PC-9 (cell line): ENCODE measurements around the gene YTHDC1. TPM values are rescaled to one million over a fixed set of nuclear protein-coding genes. Genes with fewer than 3 reads are reported as not detected.
A peak's percentile ranks its signal among the peaks of the same experiment; 100 is the strongest.

Experiments
- BruUV-seq: library from RNA; stranded (reverse); fragments of 400-500 nt; replicated peaks from 2 replicates; lab custom pipeline; 2021; lab: Mats Ljungman, UMichigan
- CTCF ChIA-PET: fragments of 300-600 bp; sonication (Branson Sonifier 250); formaldehyde crosslinking; loops from one replicate; lab custom pipeline; 2022; ENCODE audit warnings: antibody characterized with exemption; lab: Charles Lee
- POLR2A ChIA-PET: fragments of 300-600 bp; sonication (Branson Sonifier 250); formaldehyde crosslinking; loops from one replicate; lab custom pipeline; 2022; ENCODE audit warnings: antibody characterized with exemption; ENCODE audit not compliant: unreplicated experiment; lab: Charles Lee
- DNase-seq, 2 experiments: peaks; one replicate each; pipeline versions ENCODE4 v3.0.0 to v3.0.0-alpha.2; 2015 to 2022; ENCODE audit warnings: mixed read lengths in 1 of 2
- H2AFZ ChIP-seq: fragments of 200-600 bp; sonication (generic); 2 replicates; pipeline ENCODE4 v1.8.1; 2017; ENCODE audit warnings: antibody characterized with exemption
- H3F3A ChIP-seq: fragments of 200-600 bp; sonication (generic); 2 replicates; pipeline ENCODE4 v1.8.1; 2017; ENCODE audit warnings: antibody characterized with exemption, mild to moderate bottlenecking, low read depth; ENCODE audit not compliant: insufficient read depth
- H3K27ac ChIP-seq: fragments of 200-600 bp; sonication (generic); 2 replicates; pipeline ENCODE4 v1.6.1; 2016; ENCODE audit warnings: mixed run types
- H3K27me3 ChIP-seq: fragments of 200-600 bp; sonication (generic); 2 replicates; pipeline ENCODE4 v1.6.1; 2016; ENCODE audit warnings: low read depth, mixed run types; ENCODE audit not compliant: insufficient read depth
- H3K36me3 ChIP-seq: fragments of 200-600 bp; sonication (generic); 2 replicates; pipeline ENCODE4 v1.6.1; 2016; ENCODE audit warnings: low read depth, mixed run types
- H3K4me1 ChIP-seq: fragments of 200-600 bp; sonication (generic); replicated peaks from 2 replicates; pipeline ENCODE4 v1.6.1; 2016; ENCODE audit warnings: mixed run types; ENCODE audit not compliant: insufficient read depth
- H3K4me2 ChIP-seq: fragments of 200-600 bp; sonication (generic); 2 replicates; pipeline ENCODE4 v1.6.1; 2017; ENCODE audit warnings: mixed run types
- H3K4me3 ChIP-seq: fragments of 200-600 bp; sonication (generic); 2 replicates; pipeline ENCODE4 v1.6.1; 2016; ENCODE audit warnings: mixed run types
- H3K79me2 ChIP-seq: fragments of 200-600 bp; sonication (generic); 2 replicates; pipeline ENCODE4 v1.6.1; 2017; ENCODE audit warnings: low read depth, mixed run types
- H3K9me2 ChIP-seq: fragments of 200-600 bp; sonication (generic); 2 replicates; pipeline ENCODE4 v1.8.1; 2017; ENCODE audit warnings: mild to moderate bottlenecking; ENCODE audit not compliant: insufficient read depth
- H3K9me3 ChIP-seq: fragments of 200-600 bp; sonication (generic); 2 replicates; pipeline ENCODE4 v1.8.1; 2016; ENCODE audit warnings: low read depth; ENCODE audit not compliant: insufficient read depth
- H4K20me1 ChIP-seq: fragments of 200-600 bp; sonication (generic); 2 replicates; pipeline ENCODE4 v1.8.1; 2017; ENCODE audit not compliant: insufficient read depth
- EZH2 ChIP-seq: fragments of 200-600 bp; sonication (generic); IDR thresholded peaks from 2 replicates; pipeline ENCODE4 v1.8.0; 2017; ENCODE audit warnings: antibody characterized with exemption, low read depth
- intact Hi-C: fragments of 100-400 bp; cut with micrococcal nuclease; formaldehyde crosslinking; loops from one replicate; pipeline ENCODE4 v1.10.0; 2022; ENCODE audit not compliant: unreplicated experiment
- total RNA-seq: library from RNA; stranded (reverse); gene quantifications from 2 replicates; pipeline ENCODE4 v1.2.3, GENCODE V29; 2021
- TF ChIP-seq, protein P1 (sequence below): fragments of 200-600 bp; sonication (generic); conservative IDR thresholded peaks from 2 replicates; pipeline ENCODE4 v1.6.1; 2017; ENCODE audit warnings: mixed run types, antibody characterized with exemption, mild to moderate bottlenecking, moderate library complexity

Gene YTHDC1
- total RNA-seq, 1 experiment from 2014 or later: 83.6 TPM

- ChIA-PET POLR2A (no interaction called here), CTCF (no interaction called here)
- no peak overlapping the region for H2AFZ ChIP-seq
- no peaks in the 10 kb centered on the region for H3K79me2 ChIP-seq
- no peaks in the 10 kb centered on the region for H3K36me3 ChIP-seq
- no peaks in the 10 kb centered on the region for H3K9me2 ChIP-seq
- H3K27ac ChIP-seq: no peak overlapping the region
- no peak overlapping the region for H3K4me3 ChIP-seq
- H3K27me3 ChIP-seq: no peaks in the 10 kb centered on the region
- no peak for DNase-seq
- peaks cover 14% of the 10 kb centered on the region; the same call in 1 of the 2 replicates for H3F3A ChIP-seq
- intact Hi-C loops: no loop called here
- peaks cover 16% of the 10 kb centered on the region for H3K4me1 ChIP-seq
- no peaks in the 10 kb centered on the region for H4K20me1 ChIP-seq
- no peak overlapping the region for H3K4me2 ChIP-seq
- TF ChIP-seq, protein P1, sequence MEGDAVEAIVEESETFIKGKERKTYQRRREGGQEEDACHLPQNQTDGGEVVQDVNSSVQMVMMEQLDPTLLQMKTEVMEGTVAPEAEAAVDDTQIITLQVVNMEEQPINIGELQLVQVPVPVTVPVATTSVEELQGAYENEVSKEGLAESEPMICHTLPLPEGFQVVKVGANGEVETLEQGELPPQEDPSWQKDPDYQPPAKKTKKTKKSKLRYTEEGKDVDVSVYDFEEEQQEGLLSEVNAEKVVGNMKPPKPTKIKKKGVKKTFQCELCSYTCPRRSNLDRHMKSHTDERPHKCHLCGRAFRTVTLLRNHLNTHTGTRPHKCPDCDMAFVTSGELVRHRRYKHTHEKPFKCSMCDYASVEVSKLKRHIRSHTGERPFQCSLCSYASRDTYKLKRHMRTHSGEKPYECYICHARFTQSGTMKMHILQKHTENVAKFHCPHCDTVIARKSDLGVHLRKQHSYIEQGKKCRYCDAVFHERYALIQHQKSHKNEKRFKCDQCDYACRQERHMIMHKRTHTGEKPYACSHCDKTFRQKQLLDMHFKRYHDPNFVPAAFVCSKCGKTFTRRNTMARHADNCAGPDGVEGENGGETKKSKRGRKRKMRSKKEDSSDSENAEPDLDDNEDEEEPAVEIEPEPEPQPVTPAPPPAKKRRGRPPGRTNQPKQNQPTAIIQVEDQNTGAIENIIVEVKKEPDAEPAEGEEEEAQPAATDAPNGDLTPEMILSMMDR: no peak
- TF ChIP-seq EZH2: no peak
- no TSS peak for BruUV-seq
- H3K9me3 ChIP-seq: 0 out of 2 replicates have a peak, but pooled peaks cover under 1% of the 10 kb centered on the region
Observed at GRCh38 chr4:68358988-68359387, 9.1 kb upstream of the YTHDC1 start.

- no peak for TF ChIP-seq EZH2
- TF ChIP-seq, protein P1: no peak
- no TSS peak for BruUV-seq
- Histone ChIP-seq H3K36me3 (no peaks in the 10 kb centered on the region), H2AFZ (no peak overlapping the region), H3K79me2 (peaks cover 21% of the 10 kb centered on the region), H3K27ac (no peak overlapping the region), H3K9me3 (no peaks in the 10 kb centered on the region), H3K4me1 (peaks cover 5% of the 10 kb centered on the region), H3F3A (0 out of 2 replicates have a peak, but pooled peaks cover 12% of the 10 kb centered on the region), H3K27me3 (no peaks in the 10 kb centered on the region), H3K9me2 (no peaks in the 10 kb centered on the region), H3K4me2 (no peak overlapping the region), H4K20me1 (peaks cover 10% of the 10 kb centered on the region; the same call in 1 of the 2 replicates), H3K4me3 (no peak overlapping the region)
- intact Hi-C loops: no loop called here
- ChIA-PET POLR2A (no interaction called here), CTCF (no interaction called here)
- DNase-seq: no peak
Observed at GRCh38 chr4:68352791-68353190, 2.9 kb upstream of the YTHDC1 start.

GRCh38 chr4:68349279-68349648 lies 626 bp downstream of the YTHDC1 start:
- H3K9me2 ChIP-seq: no peaks in the 10 kb centered on the region
- 0 out of 2 replicates have a peak, but pooled peaks cover 12% of the 10 kb centered on the region for H3F3A ChIP-seq
- peaks cover 27% of the 10 kb centered on the region for H4K20me1 ChIP-seq
- H3K27ac ChIP-seq: peak overlapping the region; percentile 89
- intact Hi-C loops: loop anchor here (1.0 to 2.0 kb wide), 2 partner anchors 20 to 28 kb away; no protein-coding TSS in a partner anchor
- H3K27me3 ChIP-seq: no peaks in the 10 kb centered on the region
- H3K36me3 ChIP-seq: no peaks in the 10 kb centered on the region
- no peak for TF ChIP-seq EZH2
- TF ChIP-seq, protein P1: no peak
- DNase-seq: no peak
- no TSS peak for BruUV-seq
- H3K4me1 ChIP-seq: peaks cover 23% of the 10 kb centered on the region
- H3K9me3 ChIP-seq: no peaks in the 10 kb centered on the region
- H3K4me3 ChIP-seq: peak overlapping the region; percentile 86
- ChIA-PET CTCF (no interaction called here), POLR2A (no interaction called here)
- peak overlapping the region; percentile 87 for H3K4me2 ChIP-seq
- peak overlapping the region; percentile 82; the same call in 1 of the 2 replicates for H2AFZ ChIP-seq
- H3K79me2 ChIP-seq: peaks cover 56% of the 10 kb centered on the region
